HG03196 (cell line): ENCODE data around the gene SCYGR6.
"Not testable (repeated sequence)": the region's sequence is repeated elsewhere in the genome, so short reads cannot be mapped to it uniquely, and the experiment has no call there.

Experiments used
- ATAC-seq: cut with Tn5 transposase; IDR thresholded peaks from one replicate; pipeline ENCODE4 v1.9.1; 2021; ENCODE audit not compliant: unreplicated experiment

Gene SCYGR6, protein sequence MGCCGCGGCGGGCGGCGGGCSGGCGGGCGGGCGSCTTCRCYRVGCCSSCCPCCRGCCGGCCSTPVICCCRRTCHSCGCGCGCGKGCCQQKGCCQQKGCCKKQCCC

DNA sequence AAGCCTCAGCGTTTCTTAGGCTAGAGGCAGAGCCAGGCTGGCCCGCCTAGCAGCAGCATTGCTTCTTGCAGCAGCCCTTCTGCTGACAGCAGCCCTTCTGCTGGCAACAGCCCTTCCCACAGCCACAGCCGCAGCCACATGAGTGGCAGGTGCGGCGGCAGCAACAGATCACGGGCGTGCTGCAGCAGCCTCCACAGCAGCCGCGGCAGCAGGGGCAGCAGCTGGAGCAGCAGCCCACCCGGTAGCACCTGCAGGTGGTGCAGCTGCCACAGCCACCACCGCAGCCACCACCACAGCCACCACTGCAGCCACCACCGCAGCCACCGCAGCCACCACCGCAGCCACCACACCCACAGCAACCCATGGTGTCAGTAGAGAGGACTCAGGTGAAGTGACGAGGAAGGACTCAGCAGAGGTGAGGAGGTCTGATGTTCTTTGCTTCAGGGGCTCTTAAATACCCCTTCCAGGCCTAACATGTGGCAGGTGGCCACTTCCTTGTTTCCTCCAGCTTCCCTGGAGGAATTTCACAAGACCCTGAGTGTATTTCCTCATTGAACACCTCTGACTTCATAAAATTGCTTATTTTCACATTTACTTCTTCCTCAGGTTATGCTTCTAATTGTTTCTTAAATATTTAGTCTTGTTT, at the start of gene SCYGR6:
TSS of gene SCYGR6 (minus strand) at position 364 of the 646 bp plus-strand sequence. CDS start at position 364, 0 bp downstream.
- ATAC-seq, result no peak

DNA sequence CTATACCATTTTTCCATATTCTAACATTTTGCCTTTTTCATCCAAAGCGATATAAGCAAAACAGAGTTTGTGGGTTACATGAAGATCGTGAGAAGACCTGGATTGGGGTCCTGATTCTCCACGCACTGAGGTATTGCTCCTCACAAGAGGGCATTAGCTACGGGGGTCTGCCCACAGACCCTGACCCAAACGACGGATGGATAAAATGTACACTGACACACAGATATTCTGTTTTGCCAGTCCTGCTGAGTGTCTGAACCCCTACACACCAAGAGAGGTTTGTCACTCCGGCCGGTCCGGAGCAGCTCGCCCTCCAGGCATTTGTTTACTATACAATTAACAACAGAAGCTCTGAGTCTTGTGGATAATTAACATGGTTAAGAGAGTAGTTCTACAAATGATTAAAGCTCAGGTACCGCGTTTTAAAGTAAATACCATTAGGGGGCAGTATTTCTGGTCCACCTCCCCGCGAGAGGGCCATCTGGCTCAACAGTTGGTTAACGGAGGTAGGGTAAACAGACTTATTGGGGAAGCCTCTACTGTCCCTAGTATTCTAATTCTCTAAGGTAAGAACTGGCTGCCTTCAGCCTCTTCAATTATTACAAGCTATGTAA, 49.6 kb upstream of the SCYGR6 start:
- ATAC-seq, result no peak

DNA sequence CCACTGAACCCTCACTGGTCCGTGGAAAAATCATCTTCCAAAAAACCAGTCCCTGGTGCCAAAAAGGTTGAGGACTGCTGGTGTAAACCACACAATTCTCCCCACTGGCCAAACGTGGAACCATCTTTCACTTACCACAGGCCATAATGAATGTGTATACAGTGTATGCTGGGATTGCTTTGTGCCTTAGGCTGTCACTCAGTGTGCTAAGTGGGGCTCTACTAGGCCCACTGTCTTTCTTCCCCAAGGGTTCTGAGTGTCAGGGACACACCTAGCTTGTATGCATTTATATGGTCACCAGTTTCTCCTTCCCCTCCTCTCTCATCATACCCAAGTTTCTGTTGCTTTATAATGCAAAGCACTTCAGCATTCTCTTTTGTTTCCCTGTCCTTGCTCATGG, 48.4 kb upstream of the SCYGR6 start:
- ATAC-seq, result no peak

DNA sequence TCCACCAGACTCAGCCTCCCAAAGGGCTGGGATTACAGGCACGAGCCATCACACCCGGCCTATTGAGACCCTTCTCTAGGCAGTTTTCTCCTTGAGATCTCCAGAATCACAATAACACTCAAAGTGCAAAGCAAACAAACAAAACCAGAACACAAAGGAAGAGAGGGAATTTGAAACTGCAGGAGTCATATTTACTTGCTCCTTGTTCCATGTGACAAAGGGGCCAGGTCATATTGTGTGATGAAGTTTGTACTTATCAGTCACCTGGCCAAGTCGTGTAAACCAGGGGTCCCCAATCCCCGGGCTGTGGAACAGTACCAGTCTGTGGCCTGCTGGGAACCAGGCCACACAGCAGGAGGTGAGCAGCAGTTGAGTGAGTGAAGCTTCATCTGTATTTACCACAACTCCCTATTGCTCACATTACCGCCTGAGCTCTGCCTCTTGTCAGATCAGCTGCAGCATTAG, 47.7 kb upstream of the SCYGR6 start:
- no peak for ATAC-seq

DNA sequence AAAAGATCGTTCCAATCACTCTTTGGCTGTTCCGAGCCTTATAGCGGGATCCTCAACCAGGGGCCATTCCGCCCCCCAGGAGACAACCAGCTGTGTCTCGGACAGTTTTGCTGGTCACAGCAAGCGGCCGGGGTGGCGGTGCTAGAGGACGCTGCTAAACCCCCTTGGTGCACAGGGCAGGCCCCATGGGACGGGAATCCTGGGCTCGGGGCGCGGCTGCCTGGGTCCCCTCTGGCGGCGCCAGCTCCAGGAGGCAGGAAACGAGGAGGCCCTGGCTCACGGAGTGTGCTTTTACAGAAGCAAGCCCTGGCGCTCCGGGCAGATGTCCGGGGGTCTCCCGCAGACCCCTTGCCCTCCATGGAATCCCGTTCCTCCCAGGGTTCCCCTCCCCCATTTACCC, 43.3 kb upstream of the SCYGR6 start:
- no peak for ATAC-seq

DNA sequence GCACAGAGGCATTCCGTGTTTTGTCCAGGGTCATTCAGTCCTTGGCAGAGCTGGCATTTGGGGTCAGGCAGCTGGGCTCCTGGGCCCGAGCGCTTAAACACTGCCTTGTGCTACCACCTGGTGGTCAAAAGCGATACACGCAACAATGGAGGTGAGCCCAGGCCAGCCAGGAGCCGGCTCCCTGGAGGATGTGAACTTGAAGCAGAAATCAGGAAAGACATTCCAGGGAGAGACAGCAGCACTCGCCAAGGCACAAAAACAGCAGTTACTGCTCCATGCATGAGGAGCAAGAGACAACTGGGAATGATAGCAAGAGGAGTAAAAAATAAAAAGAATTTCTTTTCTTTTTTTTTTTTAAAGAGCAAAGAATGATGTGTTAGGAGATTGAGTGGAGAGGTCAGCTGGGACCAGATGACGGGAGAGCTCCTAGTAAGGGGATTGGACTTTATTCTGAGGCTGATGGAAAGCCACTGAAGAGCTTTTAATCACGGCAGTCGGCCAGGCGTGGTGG, 41.9 kb upstream of the SCYGR6 start:
- ATAC-seq, result peak; percentile 96

DNA sequence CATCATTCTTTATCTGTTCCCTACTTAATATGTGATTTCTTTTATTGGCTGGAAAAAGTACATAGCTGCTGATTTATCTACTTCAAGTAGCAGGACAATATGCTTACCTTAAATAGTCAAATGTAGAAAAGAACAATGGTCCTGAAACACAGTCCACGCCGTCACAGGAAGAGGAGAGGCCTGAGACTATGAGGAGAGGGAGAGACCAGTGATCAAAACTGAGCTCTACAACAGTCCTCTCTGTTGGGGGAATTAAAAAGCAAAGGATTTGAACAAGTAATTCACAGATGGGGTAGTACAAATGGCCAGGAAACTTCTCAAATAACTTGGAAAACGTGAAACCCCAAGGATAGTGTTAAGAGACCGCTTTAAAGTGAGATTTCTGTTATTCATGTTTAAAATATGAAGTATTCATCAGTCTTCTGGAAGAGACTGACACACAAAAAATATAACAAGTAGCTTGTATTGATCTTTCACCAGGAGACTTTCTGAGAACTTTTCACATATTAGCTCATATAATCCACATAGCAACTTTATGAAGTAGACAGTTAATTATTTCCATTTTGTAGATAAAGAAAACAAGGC, 41.3 kb upstream of the SCYGR6 start:
- no peak for ATAC-seq

DNA sequence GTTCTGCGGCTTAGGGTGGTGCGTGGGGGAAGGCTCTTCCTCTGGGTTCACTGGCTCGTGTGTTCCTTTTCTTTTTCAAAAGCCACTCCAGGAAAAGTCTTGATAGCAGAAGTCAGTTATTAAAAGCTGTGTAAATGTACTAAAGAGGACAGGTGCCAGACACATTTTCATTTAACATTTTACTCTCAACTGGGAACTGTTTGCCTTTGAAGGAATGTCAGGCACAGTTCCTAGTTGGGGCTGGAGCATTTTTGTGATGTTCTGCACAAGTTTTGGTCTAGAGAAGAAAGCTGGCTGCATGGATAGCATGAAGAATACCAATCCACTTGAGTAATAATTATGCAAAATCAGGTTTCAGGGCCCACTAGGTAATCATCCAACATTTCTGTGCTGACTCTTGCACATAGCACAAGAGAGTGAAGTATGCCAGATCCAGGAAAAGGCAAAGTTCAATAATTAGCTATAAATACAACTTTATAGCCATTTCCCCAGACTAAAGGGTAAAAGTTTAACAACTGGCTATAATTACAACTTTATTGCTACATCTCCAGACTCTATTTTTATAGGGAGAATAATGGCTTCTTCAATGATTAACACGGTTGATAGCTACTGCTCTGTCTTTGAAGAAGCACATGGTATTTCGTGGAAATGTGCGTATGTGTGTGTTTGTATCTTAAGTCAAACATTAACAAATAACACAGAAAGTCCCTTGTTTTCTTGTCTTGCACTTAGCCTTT, 37.4 kb upstream of the SCYGR6 start:
- no peak for ATAC-seq

DNA sequence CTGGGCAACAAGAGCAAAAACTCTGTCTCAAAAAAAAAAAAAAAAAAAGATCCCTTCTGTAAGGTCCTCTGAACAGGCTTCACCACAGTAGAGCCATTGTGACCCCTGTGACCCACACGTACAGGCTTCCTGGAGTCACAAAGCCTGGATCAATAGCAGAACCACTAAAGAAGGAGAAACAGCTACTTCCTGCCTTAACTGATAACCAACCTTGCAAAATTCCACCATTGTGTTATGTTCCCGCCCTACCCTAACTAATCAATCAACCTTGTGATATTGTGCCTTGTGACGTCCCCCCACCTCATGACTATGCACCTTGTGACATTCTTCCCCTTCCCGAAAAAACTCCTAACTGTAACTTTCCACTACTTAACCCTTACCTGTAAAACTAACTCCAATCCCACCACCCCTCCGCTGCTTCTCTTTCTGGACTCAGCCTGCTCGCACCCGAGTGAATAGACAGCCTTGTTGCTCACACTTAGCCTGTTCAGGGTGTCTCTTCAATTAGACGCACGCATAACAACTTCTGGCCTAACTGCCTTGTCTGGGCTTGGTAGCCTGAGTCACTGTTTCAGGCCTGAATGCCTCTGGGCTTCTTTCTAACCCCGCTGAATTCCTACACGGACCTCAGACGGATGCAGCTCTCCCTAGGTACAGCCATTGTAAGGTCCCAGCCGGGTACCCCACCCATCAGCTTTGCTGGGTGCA, 35.0 kb upstream of the SCYGR6 start:
- ATAC-seq, result no peak

DNA sequence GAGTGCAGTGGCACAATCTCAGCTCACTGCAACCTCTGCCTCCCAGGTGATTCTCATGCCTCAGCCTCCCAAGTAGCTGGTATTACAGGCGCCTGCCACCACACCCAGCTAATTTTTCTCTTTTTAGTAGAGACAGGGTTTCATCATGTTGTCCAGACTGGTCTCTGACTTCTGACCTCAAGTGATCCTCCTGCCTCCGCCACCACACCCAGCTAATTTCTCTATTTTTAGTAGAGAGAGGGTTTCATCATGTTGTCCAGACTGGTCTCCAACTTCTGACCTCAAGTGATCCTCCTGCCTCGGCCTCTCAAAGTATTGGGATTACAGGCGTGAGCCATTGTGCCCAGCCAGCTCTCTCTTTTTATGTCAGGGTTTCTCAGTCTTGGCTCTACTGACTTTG, 31.7 kb upstream of the SCYGR6 start:
- ATAC-seq, result not testable (repeated sequence)

DNA sequence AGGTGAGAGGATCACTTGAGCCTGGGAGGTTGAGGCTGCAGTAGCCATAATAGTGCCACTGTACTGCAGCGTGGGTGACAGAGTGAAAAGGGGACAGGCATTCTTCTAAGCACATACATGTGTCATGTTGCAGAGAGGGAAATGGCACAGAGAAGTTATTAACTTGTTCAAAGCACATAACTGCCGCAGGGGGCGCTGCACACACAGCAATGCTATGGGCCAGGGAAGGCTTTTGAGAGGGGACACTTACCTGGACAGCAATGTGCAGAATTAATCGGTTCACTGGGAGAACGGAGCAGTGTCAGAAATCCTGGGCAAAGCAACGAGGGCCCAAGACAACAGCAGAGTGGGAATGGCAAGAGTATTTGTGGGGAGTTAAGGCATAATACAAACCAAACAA, 23.5 kb upstream of the SCYGR6 start:
- no peak for ATAC-seq

DNA sequence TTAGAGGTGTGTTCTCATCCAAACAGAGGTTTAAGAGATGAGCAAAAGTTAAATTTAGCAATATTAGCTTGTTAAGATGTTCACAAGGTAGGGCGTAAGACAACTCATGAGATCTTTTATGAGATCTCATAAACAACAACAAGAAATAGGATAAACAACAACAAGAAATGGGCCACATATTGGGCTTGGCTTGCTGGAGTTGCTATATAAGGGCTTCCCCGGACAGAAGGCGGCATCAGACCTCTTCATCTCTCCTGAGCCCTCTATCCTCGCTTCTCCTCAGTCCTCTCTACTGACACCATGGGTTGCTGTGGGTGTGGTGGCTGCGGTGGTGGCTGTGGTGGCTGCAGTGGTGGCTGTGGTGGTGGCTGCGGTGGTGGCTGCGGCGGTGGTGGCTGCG, 21.0 kb upstream of the SCYGR6 start, which contains the start of gene SCYGR8:
TSS of gene SCYGR8 (plus strand) at position 301 of the 400 bp plus-strand sequence. CDS start at position 301, 0 bp downstream.
- ATAC-seq, result no peak

DNA sequence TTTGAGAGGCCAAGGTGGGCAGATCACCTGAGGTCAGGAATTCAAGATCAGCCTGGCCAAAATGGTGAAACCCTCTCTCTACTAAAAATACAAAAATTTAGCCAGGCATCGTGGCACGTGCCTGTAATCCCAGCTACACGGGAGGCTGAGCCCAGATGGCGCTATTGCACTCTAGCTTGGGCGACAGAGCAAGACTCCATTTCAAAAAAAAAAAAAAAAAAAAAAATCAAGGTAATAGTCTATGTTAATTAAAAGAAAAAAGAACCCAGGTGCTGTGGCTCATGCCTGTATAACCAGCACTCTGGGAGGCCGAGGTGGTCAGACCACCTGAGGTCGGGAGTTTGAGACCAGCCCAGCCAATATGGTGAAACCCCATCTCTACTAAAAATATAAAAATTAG, 16.1 kb upstream of the SCYGR6 start:
- not testable (repeated sequence) for ATAC-seq

DNA sequence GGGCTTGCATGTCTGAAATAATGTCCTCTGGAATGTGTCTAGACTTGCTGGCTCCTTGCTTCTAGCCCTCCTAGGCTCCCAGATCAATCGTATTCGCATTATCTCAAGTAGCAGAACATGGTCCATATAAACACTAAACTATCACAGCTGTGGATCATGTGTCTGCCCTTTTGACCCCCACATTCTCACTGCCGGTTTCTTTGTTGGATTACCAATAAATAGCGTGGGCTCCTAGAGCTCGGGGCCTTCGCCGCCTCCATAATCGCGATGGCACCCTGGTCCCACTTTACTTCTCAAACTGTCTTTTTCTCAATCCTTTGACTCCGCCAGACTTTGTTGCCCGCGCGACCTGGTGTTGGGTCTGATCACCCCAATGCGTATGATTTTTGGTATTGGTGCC, 14.8 kb upstream of the SCYGR6 start:
- ATAC-seq, result no peak

DNA sequence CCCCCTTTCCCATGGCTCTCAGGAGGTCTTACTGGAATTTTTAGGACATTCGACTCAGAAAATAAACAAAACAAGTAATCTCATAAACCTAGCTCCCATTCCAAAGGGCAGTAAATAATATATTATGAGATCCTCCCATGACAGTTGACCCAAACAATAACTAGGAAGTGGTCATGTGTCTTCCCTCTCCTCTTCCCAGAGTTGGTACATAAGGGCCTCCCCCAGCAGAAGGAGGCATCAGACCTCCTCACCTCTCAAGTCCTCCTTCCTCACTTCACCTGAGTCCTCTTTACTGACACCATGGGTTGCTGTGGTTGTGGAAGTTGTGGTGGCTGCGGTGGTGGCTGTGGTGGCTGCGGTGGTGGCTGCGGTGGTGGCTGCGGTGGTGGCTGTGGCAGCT, 3.5 kb upstream of the SCYGR6 start, which contains the start of gene SCYGR7:
TSS of gene SCYGR7 (plus strand) at position 301 of the 400 bp plus-strand sequence. CDS start at position 301, 0 bp downstream.
- ATAC-seq, result no peak

DNA sequence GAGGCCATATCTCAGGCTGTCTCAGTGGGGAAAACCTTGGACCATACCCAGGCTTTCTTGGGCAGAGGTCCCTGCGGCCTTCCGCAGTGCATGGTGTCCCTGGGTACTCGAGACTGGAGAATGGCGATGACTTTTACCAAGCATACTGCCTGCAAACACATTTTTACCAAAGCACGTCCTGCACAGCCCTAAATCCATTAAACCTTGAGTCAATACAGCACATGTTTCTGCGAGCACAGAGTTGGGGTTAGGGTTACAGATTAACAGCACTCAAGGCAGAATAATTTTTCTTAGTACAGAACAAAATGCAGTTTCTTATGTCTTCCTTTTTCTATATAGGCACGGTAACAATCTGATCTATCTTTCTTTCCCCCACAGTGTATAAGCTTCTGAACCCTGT, 1.7 kb downstream of the SCYGR6 start:
- ATAC-seq, result not testable (repeated sequence)

DNA sequence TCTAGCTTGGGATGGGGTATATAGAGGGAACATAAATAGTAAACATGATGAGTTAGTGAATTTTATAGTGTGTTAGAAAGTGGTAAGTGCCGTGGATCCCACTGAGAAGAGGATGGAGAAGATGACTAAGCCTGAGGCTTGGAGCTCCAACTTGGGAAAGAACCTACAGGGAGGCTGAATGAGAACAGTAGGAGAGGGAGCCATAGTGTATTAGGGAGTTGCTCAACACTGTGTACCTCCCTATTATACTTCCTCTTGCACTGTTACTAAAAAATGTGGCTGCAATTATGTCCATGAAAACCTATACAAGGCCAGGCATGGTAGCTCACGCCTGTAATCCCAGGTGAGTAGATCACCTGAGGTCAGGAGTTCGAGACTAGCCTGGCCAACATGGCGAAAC, 3.9 kb downstream of the SCYGR6 start:
- no peak for ATAC-seq

DNA sequence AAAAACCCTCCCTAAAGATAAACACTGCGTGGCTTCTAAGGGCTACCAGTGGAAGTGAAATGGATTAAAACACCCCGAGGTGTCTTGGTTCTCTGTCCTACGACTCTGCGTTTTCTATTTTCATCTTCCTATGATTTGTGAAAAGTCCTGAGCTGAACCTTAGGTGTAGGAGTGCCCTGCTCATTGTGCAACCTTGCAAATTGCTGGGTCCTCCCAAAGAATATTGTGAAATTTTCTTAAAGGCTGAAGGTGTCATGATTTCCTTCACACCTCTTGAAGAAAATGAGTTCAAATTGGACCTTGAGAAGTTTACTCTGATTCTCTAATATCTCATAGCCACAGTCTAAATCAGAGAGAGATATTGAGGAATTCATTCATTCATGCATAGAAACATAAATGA, 4.9 kb downstream of the SCYGR6 start:
- no peak for ATAC-seq

DNA sequence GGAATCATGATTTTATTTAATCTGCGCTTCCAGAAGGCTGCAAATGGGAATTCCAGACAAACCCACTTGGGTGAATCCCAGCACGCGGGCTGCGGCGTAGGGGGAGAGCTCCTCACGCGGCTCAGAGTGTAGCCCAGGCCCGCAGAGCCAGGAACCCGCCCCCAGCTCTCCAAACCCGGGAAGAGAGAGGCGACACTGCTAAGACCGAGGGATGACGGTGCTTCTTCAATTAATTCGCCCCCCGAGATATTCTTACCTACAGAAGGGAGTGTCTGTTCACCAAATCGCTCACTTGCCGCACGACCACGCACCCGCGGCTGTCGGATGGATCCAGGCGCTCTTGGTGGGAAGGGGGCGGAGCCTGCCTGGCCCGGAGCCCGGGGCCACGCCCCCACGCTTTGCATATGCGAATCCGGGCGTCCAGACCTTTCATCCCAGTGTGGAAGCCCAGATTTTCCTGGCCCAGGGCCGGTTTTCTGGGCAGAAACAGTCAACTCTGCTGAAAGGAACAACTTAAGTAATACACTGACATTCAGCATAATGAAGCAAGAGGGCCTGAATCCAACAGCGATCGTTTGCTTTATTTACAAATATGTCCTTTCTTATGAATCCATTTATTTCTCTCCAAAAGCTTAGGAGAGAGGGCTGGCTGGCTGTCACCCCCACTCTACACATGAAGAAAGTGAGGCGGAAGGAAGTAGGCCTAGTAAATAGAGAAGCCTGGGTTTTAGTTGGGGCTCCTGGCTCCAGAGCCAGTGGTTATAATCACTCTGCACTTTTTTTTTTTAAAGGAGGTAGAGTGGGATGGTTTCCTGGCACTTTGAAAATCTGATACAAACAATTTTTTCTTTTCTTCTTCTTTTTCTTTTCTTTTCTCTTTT, 6.6 kb downstream of the SCYGR6 start, which contains the start of gene SLC19A3:
TSS of gene SLC19A3 (minus strand) at position 342 of the 881 bp plus-strand sequence. CDS start 15,710 bp downstream, outside the sequence.
- no peak for ATAC-seq
